ENCODE measurements around the gene ZSWIM8. TPM values are rescaled to one million over a fixed set of nuclear protein-coding genes. Genes with fewer than 3 reads are reported as not detected.

Gene ZSWIM8
- polyA plus RNA-seq, 2 of the 4 experiments (the other 2 are of a cell fraction) = 24.3 to 44.5 TPM

- no peak for DNase-seq (ENCODE audit: low read depth in 1 of 2, low spot score in 1 of 2)
- POLR2A ChIA-PET = no interaction called here
- 84% methylated on average over 5 of the region's 5 CpGs for WGBS (ENCODE audit: missing lambda C conversion rate)
- FAIRE-seq = no peak
- H3K4me1 ChIP-seq = peaks cover 25% of the 10 kb centered on the region
- no peak overlapping the region for H3K4me3 ChIP-seq
- CTCF ChIA-PET = interaction anchor here (1.1 to 1.9 kb wide), 3 partner anchors 8 to 34 kb away, joined by 3 to 11 read pairs (median 3); a partner anchor contains a TSS
- no peak for ATAC-seq
- H3K9me3 ChIP-seq = no peaks in the 10 kb centered on the region
- TF ChIP-seq TFCP2L1 (CRISPR knock-in tag; IDR thresholded peaks at IDR 0.05) (no peak), MYC (IDR thresholded peaks at IDR 0.05; ENCODE audit: borderline replicate concordance, low read length) (no peak), JUN (IDR thresholded peaks at IDR 0.05) (no peak), NPAS2 (CRISPR knock-in tag; IDR thresholded peaks at IDR 0.05; ENCODE audit: borderline replicate concordance) (no peak), ZC3H11A (IDR thresholded peaks at IDR 0.05) (no peak), CHD4 (IDR thresholded peaks at IDR 0.05; ENCODE audit: borderline replicate concordance) (no peak), ATOH8 (CRISPR knock-in tag; IDR thresholded peaks at IDR 0.05; ENCODE audit: low read depth) (no peak), BCL3 (IDR thresholded peaks at IDR 0.05) (no peak), RARB (CRISPR knock-in tag; IDR thresholded peaks at IDR 0.05) (no peak), JUNB (IDR thresholded peaks at IDR 0.05) (no peak), ELK1 (IDR thresholded peaks at IDR 0.05; ENCODE audit: low read depth, low read length) (no peak), MAX (IDR thresholded peaks at IDR 0.05) (no peak), CEBPB (IDR thresholded peaks at IDR 0.05) (no peak), EHF (CRISPR knock-in tag; IDR thresholded peaks at IDR 0.05) (no peak), HOXB5 (CRISPR knock-in tag; IDR thresholded peaks at IDR 0.05) (no peak), RAD21 (conservative IDR thresholded peaks at IDR 0.05 in 1 of 2, IDR thresholded peaks at IDR 0.05 in 1 of 2) (no peak), FOXS1 (CRISPR knock-in tag; IDR thresholded peaks at IDR 0.05) (no peak), HOXA7 (CRISPR knock-in tag; IDR thresholded peaks at IDR 0.05) (no peak)
- H3K27ac ChIP-seq = no peak overlapping the region
- peak overlapping the region; percentile 94 for H3K4me2 ChIP-seq
Measured at GRCh38 chr10:73780301-73780700, 5.1 kb upstream of the ZSWIM8 start.

GRCh38 chr10:73780966-73781365 lies 4.4 kb upstream of the ZSWIM8 start:
- WGBS (ENCODE audit: missing lambda C conversion rate) = 30% methylated on average over 11 of the region's 11 CpGs
- FAIRE-seq (no peak), ATAC-seq (no peak), DNase-seq (ENCODE audit: low read depth in 1 of 2, low spot score in 1 of 2) (no peak)
- Histone ChIP-seq H3K9me3 (no peaks in the 10 kb centered on the region), H3K4me3 (peak overlapping the region; percentile 88), H3K27ac (peak overlapping the region; percentile 95 to 98), H3K4me1 (peaks cover 24% of the 10 kb centered on the region), H3K4me2 (peak overlapping the region; percentile 94)
- POLR2A ChIA-PET = interaction anchor here (1.4 to 1.8 kb wide), 3 partner anchors 8 to 285 kb away, joined by 4 to 24 read pairs (median 5); partner anchors contain the start of gene PPP3CB
- TF ChIP-seq HEYL (CRISPR knock-in tag; IDR thresholded peaks at IDR 0.05) (no peak), ATOH8 (CRISPR knock-in tag; IDR thresholded peaks at IDR 0.05; ENCODE audit: low read depth) (no peak), MYC (IDR thresholded peaks at IDR 0.05; ENCODE audit: borderline replicate concordance, low read length) (no peak), FOXS1 (CRISPR knock-in tag; IDR thresholded peaks at IDR 0.05) (no peak), JUN (IDR thresholded peaks at IDR 0.05) (no peak), ZC3H11A (IDR thresholded peaks at IDR 0.05) (no peak), EHF (CRISPR knock-in tag; IDR thresholded peaks at IDR 0.05) (no peak), KDM5A (IDR thresholded peaks at IDR 0.05) (no peak), FOSL2 (IDR thresholded peaks at IDR 0.05) (no peak), FOSL2 (CRISPR knock-in tag; IDR thresholded peaks at IDR 0.05) (no peak), JUNB (IDR thresholded peaks at IDR 0.05) (no peak), KDM1A (IDR thresholded peaks at IDR 0.05; ENCODE audit: low read depth) (no peak)
- CTCF ChIA-PET = interaction anchor here (1.1 to 1.9 kb wide), 4 partner anchors 8 to 102 kb away, joined by 3 to 11 read pairs (median 3); a partner anchor contains a TSS
